ENCODE results near the gene GATB. TPM values are rescaled to one million over a fixed set of nuclear protein-coding genes. Genes with fewer than 3 reads are reported as not detected.

GATB gene
- total RNA-seq, 1 experiment from 2014 or later = 21.2 TPM

GRCh38 chr4:151727365-151727764 lies 33.4 kb downstream of the GATB start:
- no peak overlapping the region for H3K4ac ChIP-seq (ENCODE audit: low read depth, low read length)
- WGBS (ENCODE audit: extremely low coverage, insufficient read length, low lambda C conversion rate) = no CpG with 5 or more reads among the region's 1 CpG
- no peak overlapping the region for H3T11ph ChIP-seq (ENCODE audit: low read length)
- no peak overlapping the region for H4K8ac ChIP-seq (replicated peaks; ENCODE audit: insufficient read length, low read depth, low read length)
- H3K79me2 ChIP-seq (ENCODE audit: insufficient read depth, low read length) = no peaks in the 10 kb centered on the region
- H2AK5ac ChIP-seq (ENCODE audit: insufficient read length, low read length) = no peak overlapping the region
- no peak overlapping the region for H3K23ac ChIP-seq (ENCODE audit: insufficient read length, low read depth, low read length)
- no peaks in the 10 kb centered on the region for H3K27me3 ChIP-seq (ENCODE audit: insufficient read depth, low read length)
- no peak overlapping the region for H2BK15ac ChIP-seq (ENCODE audit: low read depth, low read length)
- H4K20me1 ChIP-seq (ENCODE audit: control insufficient read depth, insufficient read depth, insufficient read length) = no peaks in the 10 kb centered on the region
- DNase-seq = no peak
- H3K9ac ChIP-seq (ENCODE audit: extremely low read depth, insufficient read length, low read length) = no peak overlapping the region
- H2BK12ac ChIP-seq (ENCODE audit: insufficient read length, low read depth, low read length) = no peak overlapping the region
- no peak for TF ChIP-seq CTCF (conservative IDR thresholded peaks at IDR 0.05)
- no peaks in the 10 kb centered on the region for H3K79me1 ChIP-seq (ENCODE audit: insufficient read depth, low read depth, low read length, poor library complexity, severe bottlenecking)
- no peaks in the 10 kb centered on the region for H3K23me2 ChIP-seq (ENCODE audit: insufficient read length, low read depth, low read length, poor library complexity, severe bottlenecking)
- H3K4me2 ChIP-seq (ENCODE audit: insufficient read depth, insufficient read length, low read length) = no peak overlapping the region
- peaks cover 11 to 17% (median 14%) of the 10 kb centered on the region in 3 experiments for H3K36me3 Mint-ChIP-seq (ENCODE audit: insufficient read depth in 1 of 3, low read depth in 3 of 3)
- no peak overlapping the region for H2BK120ac ChIP-seq (ENCODE audit: low read depth, low read length, poor library complexity, severe bottlenecking)
- no peaks in the 10 kb centered on the region for H3K27me3 Mint-ChIP-seq (ENCODE audit: low read depth)
- H3K4me3 Mint-ChIP-seq = no peak overlapping the region
- no peak overlapping the region for H4K91ac ChIP-seq (ENCODE audit: insufficient read length, low read depth, low read length)
- H3K27ac Mint-ChIP-seq = peak overlapping the region in 1 of 3 experiments; percentile 62; a peak in 1 of 7 replicates
- no peak overlapping the region for H2AFZ ChIP-seq (ENCODE audit: low read length)
- H4K5ac ChIP-seq (ENCODE audit: insufficient read length, low read depth, low read length) = no peak overlapping the region
- no peak overlapping the region for H3K56ac ChIP-seq (ENCODE audit: insufficient read length, low read depth, low read length)
- H3K9me3 Mint-ChIP-seq = peaks cover 9 to 11% of the 10 kb centered on the region in 2 experiments
- no peak overlapping the region for H2BK5ac ChIP-seq (ENCODE audit: insufficient read length, low read length)
- no peak overlapping the region for H2BK20ac ChIP-seq (ENCODE audit: low read depth, low read length, poor library complexity, severe bottlenecking)
- no peak overlapping the region for H3K18ac ChIP-seq (ENCODE audit: insufficient read length, low read depth, low read length)
- no peaks in the 10 kb centered on the region for H3K4me1 ChIP-seq (ENCODE audit: insufficient read depth, low read length)
- H3K9me3 ChIP-seq (ENCODE audit: control insufficient read depth, low read depth, low read length) = no peaks in the 10 kb centered on the region
- H3K27ac ChIP-seq (ENCODE audit: insufficient read length, low read depth, low read length) = no peak overlapping the region
- H3K14ac ChIP-seq (ENCODE audit: insufficient read depth, low read length) = no peak overlapping the region
- H3K4me1 Mint-ChIP-seq = peaks cover 6 to 7% of the 10 kb centered on the region in 2 experiments

All from H9 (cell line).